Right lung (tissue), 5 donors: Measurements from ENCODE around the gene ZNF614. TPM values are rescaled to one million over a fixed set of nuclear protein-coding genes. Genes with fewer than 3 reads are reported as not detected.
A peak's percentile ranks its signal among the peaks of the same experiment; 100 is the strongest.
"Not testable (repeated sequence)": the region's sequence is repeated elsewhere in the genome, so short reads cannot be mapped to it uniquely, and the experiment has no call there.

Experiments
- DNase-seq, 2 donors: peaks; one replicate each; pipeline ENCODE4 v3.0.0-alpha.2; 2013
- polyA plus RNA-seq, 5 donors: library from polyadenylated mRNA; unstranded; fragments of 120-200 nt; gene quantifications; one replicate each; pipeline versions ENCODE4 v1.2.1 to v1.2.3, GENCODE V29; 2013; ENCODE audit warnings: inconsistent platforms in 1 of 5, low replicate concordance in 1 of 5; ENCODE audit not compliant: insufficient read length in 5 of 5, insufficient read depth in 1 of 5

The ZNF614 gene
- polyA plus RNA-seq, 5 donors = 13.5 to 24.3 (median 18.6) TPM

DNA sequence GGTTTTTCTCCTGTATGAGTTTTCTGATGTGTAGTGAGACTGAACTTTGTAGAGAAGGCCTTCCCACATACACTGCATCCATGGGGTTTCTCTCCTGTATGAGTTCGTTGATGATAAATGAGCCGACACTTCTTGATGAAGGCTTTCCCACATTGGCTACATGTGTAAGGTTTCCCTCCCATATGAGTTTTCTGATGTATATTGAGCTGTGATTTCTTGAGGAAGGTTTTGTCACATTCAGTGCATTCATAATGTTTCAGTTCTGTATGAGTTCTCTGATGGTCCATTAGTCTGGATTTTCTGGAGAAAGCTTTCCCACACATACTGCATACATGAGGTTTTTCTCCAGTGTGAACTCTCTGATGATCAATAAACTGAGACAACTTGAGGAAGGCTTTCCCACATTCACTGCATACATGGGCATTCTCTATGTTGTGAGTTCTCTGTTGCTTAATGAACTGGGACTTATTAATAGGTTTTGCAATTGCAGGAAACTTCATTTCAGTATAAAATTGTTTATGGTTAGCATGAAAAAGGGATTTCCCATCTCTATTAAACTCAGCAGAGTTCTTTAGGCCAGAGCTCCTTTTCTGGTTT is 34.0 kb downstream of the ZNF614 start:
- no peak for DNase-seq

GRCh38 chr19:51993422-51993821 is 34.8 kb downstream of the ZNF614 start:
- no peak for DNase-seq

GRCh38 chr19:51986309-51987291 is 41.6 kb downstream of the ZNF614 start, which contains the start of gene ZNF350:
TSS of gene ZNF350 (minus strand) at chr19:51986840. CDS start at chr19:51974360, 12,480 bp downstream.
- DNase-seq = peak; percentile 90 to 91

DNA sequence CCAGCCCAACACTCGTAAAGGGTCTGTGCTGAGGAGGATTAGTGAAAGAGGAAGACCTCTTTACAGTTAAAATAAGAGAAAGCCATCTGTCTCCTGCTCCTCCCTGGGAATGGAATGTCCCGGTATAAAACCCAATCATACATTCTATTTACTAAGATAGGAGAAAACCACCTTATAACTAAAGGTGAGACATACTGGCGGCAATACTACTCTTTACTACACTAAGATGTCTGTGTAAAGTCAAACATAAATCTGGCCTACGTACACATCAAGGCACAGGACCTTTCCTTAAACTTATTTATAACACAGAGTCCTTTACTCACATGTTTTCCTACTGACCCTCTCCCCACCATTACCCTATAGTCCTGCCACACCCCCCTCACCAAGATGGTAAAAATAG is 44.8 kb downstream of the ZNF614 start:
- DNase-seq = no peak

- not testable (repeated sequence) for DNase-seq
These were observed 47.3 kb downstream of the ZNF614 start for GRCh38 chr19:51980926-51981325.

DNA sequence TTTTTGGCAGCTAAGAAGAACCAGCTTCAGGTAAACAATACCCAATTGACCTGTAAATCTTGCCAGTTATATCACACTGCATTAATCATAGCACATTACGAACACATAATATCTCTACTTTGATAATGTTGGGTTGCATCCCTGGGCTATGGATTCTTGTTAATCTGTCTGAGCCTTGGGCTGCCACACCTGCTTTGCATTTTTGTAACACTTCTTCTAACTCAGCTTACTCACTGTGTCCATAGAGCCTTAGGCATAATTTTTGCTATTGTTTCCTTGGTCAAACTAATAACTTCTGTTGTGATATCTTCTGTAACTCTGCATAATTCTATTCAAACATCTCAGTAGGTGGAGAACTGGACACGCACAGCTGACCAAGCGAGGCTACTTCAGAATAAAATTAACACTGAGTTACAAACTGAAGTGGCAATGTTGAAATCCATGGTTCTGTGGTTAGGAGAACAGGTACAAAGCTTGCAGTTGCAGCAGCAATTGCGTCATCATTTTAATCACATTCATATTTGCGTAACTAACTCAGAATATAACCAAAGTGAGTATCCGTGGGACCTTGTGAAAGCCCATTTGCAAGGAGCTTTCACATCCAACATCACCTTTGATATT is 48.0 kb downstream of the ZNF614 start:
- DNase-seq = no peak

- no peak for DNase-seq
These were observed 49.3 kb downstream of the ZNF614 start for GRCh38 chr19:51978882-51979281.

DNA sequence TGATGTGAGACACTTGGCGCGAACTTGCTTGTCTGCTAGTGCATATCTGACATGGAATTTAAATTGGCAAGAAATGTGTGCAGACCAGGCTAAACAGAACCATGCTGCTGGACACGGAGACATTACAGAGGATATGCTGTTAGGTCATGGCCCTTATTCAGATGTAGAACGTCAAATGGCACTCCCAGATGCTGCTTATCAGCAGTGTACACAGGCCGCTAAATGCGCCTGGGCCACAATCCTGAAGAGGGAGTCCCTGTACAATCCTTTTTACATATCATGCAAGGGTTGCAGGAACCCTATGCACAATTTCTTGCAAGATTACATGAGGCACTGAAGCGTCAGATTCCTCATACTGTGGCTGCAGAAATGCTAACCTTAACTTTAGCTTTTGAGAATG is 50.8 kb downstream of the ZNF614 start:
- no peak for DNase-seq

GRCh38 chr19:51976852-51977251 is 51.3 kb downstream of the ZNF614 start:
- DNase-seq = no peak

DNA sequence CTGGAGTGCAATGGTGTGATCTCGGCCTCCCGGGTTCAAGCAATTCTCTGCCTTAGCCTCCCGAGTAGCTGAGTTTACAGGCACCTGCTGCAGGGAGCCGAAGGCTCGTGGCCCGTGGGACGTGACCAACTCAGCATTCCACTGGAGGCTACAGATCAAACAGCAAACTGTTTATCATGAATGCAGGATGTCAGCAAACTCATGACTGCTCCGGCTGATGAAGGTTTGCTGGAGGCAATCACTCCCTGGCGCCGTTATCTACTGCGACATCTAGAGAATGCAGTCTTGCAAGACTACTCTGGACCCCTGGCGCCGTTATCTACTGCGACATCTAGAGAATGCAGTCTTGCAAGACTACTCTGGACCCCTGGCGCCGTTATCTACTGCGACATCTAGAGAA is 52.4 kb downstream of the ZNF614 start:
- not testable (repeated sequence) for DNase-seq

- DNase-seq = no peak
These were observed 56.6 kb downstream of the ZNF614 start for GRCh38 chr19:51971624-51972023.

- DNase-seq = no peak
These were observed 57.5 kb downstream of the ZNF614 start for GRCh38 chr19:51970718-51971117.

GRCh38 chr19:51965583-51965982 is 62.6 kb downstream of the ZNF614 start:
- no peak for DNase-seq

Other genes starting within 250 kb of the ZNF614 start
- 1 to 10 TPM in 3 of 5 donors, under 1 TPM in 2; 0.81 to 1.8 (median 1.0) TPM for gene FPR3, start 233.2 kb downstream of the ZNF614 start, polyA plus RNA-seq
- 10 to 100 TPM; 33.0 to 49.5 (median 44.6) TPM for gene ZNF577, start 140.4 kb downstream of the ZNF614 start, polyA plus RNA-seq
- 10 to 100 TPM; 20.7 to 30.7 (median 28.9) TPM for gene ZNF649, start 123.4 kb downstream of the ZNF614 start, polyA plus RNA-seq
- gene ZNF613, start 100.9 kb downstream of the ZNF614 start, polyA plus RNA-seq = 10 to 100 TPM; 10.5 to 16.4 (median 13.7) TPM
- 10 to 100 TPM; 13.3 to 25.4 (median 21.4) TPM for gene ZNF350, start 41.5 kb downstream of the ZNF614 start, polyA plus RNA-seq
- 10 to 100 TPM; 13.0 to 27.4 (median 25.8) TPM for gene ZNF615, start 20.2 kb downstream of the ZNF614 start, polyA plus RNA-seq
- 10 to 100 TPM; 17.9 to 29.1 (median 22.9) TPM for gene ZNF432, start 20.5 kb upstream of the ZNF614 start, polyA plus RNA-seq
- 10 to 100 TPM; 18.1 to 38.3 (median 30.5) TPM for gene ZNF841, start 67.4 kb upstream of the ZNF614 start, polyA plus RNA-seq
- gene ZNF616, start 111.6 kb upstream of the ZNF614 start, polyA plus RNA-seq = 10 to 100 TPM; 14.2 to 27.1 (median 24.0) TPM
- 10 to 100 TPM; 14.8 to 24.2 (median 20.6) TPM for gene ZNF836, start 143.2 kb upstream of the ZNF614 start, polyA plus RNA-seq
- 100 to 1,000 TPM; 277 to 368 (median 317) TPM for gene PPP2R1A, start 161.7 kb upstream of the ZNF614 start, polyA plus RNA-seq
- 10 to 100 TPM; 12.1 to 25.7 (median 20.1) TPM for gene ZNF766, start 241.2 kb upstream of the ZNF614 start, polyA plus RNA-seq